ENCODE results near the gene MB.

The MB gene

GRCh38 chr22:35594686-35595085, 22.4 kb downstream of the MB start:
- DNase-seq (ENCODE audit: low read depth, low spot score): no peak

- DNase-seq (ENCODE audit: low read depth, low spot score): no peak
Measured at GRCh38 chr22:35593891-35594470, 23.1 kb downstream of the MB start.

GRCh38 chr22:35593071-35593890, 23.8 kb downstream of the MB start:
- no peak for DNase-seq (ENCODE audit: low read depth, low spot score)

- DNase-seq (ENCODE audit: low read depth, low spot score): no peak
Measured at GRCh38 chr22:35592418-35592967, 24.6 kb downstream of the MB start.

- no peak for DNase-seq (ENCODE audit: low read depth, low spot score)
Measured at GRCh38 chr22:35591714-35592417, 25.3 kb downstream of the MB start.

GRCh38 chr22:35590634-35591295, 26.4 kb downstream of the MB start:
- DNase-seq (ENCODE audit: low read depth, low spot score): no peak

GRCh38 chr22:35589756-35590093, 27.4 kb downstream of the MB start:
- DNase-seq (ENCODE audit: low read depth, low spot score): no peak

GRCh38 chr22:35589071-35589755, 27.9 kb downstream of the MB start:
- no peak for DNase-seq (ENCODE audit: low read depth, low spot score)

GRCh38 chr22:35587896-35588295, 29.2 kb downstream of the MB start:
- no peak for DNase-seq (ENCODE audit: low read depth, low spot score)

- DNase-seq (ENCODE audit: low read depth, low spot score): no peak
Measured at GRCh38 chr22:35587447-35587870, 29.7 kb downstream of the MB start.

- DNase-seq (ENCODE audit: low read depth, low spot score): no peak
Measured at GRCh38 chr22:35586771-35587170, 30.4 kb downstream of the MB start.

GRCh38 chr22:35582861-35583670, 34.1 kb downstream of the MB start:
- DNase-seq (ENCODE audit: low read depth, low spot score): peak; percentile 11

GRCh38 chr22:35582218-35582860, 34.8 kb downstream of the MB start:
- no peak for DNase-seq (ENCODE audit: low read depth, low spot score)

GRCh38 chr22:35581023-35581413, 36.1 kb downstream of the MB start:
- DNase-seq (ENCODE audit: low read depth, low spot score): no peak

- DNase-seq (ENCODE audit: low read depth, low spot score): no peak
Measured at GRCh38 chr22:35580351-35581022, 36.6 kb downstream of the MB start.

GRCh38 chr22:35578836-35579575, 38.1 kb downstream of the MB start:
- no peak for DNase-seq (ENCODE audit: low read depth, low spot score)

GRCh38 chr22:35577799-35578659, 39.1 kb downstream of the MB start:
- no peak for DNase-seq (ENCODE audit: low read depth, low spot score)

GRCh38 chr22:35576671-35577070, 40.5 kb downstream of the MB start:
- DNase-seq (ENCODE audit: low read depth, low spot score): no peak

Measured in activated CD4-positive, CD25-positive, alpha-beta regulatory T cell treated with anti-CD3 and anti-CD28 coated beads, Interleukin-2, amount 50 U/mL, for 16 hours (primary cell).